B cell (primary cell): Measurements from ENCODE around the gene AXIN1. TPM values are rescaled to one million over a fixed set of nuclear protein-coding genes. Genes with fewer than 3 reads are reported as not detected.

ENCODE experiments used
- ATAC-seq: fragments of 200-7000 bp; cut with Tn5 transposase; one replicate; pipeline ENCODE4 v1.10.0; 2021; ENCODE audit warnings: low read depth, mild to moderate bottlenecking, moderate number of reproducible peaks, moderate library complexity
- CTCF ChIA-PET: fragments of 350-600 bp; sonication (Branson Sonifier 250); formaldehyde crosslinking; loops from one replicate; lab custom pipeline; 2021; ENCODE audit warnings: antibody characterized with exemption, inconsistent platforms; lab: Charles Lee
- POLR2A ChIA-PET: fragments of 350-600 bp; sonication (Branson Sonifier 250); formaldehyde crosslinking; loops from one replicate; lab custom pipeline; 2021; ENCODE audit warnings: antibody characterized with exemption; lab: Charles Lee
- DNase-seq: peaks from one replicate; pipeline ENCODE4 v3.0.0; 2013
- H2AFZ ChIP-seq: 2 replicates; pipeline ENCODE4 v1.6.1; 2012; ENCODE audit warnings: mild to moderate bottlenecking, low read depth, low read length; ENCODE audit not compliant: insufficient read depth, poor library complexity, severe bottlenecking
- H3K27ac ChIP-seq, 2 donors: 1 replicate in 1 of 2; 2 replicates in 1 of 2; pipeline ENCODE4 v1.5.1; 2012 to 2013; ENCODE audit warnings: low read length in 2 of 2, mild to moderate bottlenecking in 2 of 2, moderate library complexity in 1 of 2
- H3K27me3 ChIP-seq, 4 experiments: fragments of 200-600 bp in 1 of 4; sonication (generic) in 1 of 4; replicated peaks in 1 of 4; 1 replicate in 2 of 4; 2 replicates in 2 of 4; pipeline versions ENCODE4 v1.6.1 to v1.7.0; 2013 to 2016; ENCODE audit warnings: low read length in 3 of 4, mild to moderate bottlenecking in 2 of 4, mixed read lengths in 1 of 4, moderate library complexity in 1 of 4; ENCODE audit not compliant: insufficient read depth in 4 of 4, control insufficient read depth in 3 of 4; ENCODE audit errors: control extremely low read depth in 1 of 4
- H3K36me3 ChIP-seq, 2 experiments: replicated peaks in 1 of 2; 1 replicate in 1 of 2; 2 replicates in 1 of 2; pipeline versions ENCODE4 v1.6.1 to v1.7.1; 2013; ENCODE audit warnings: low read length in 1 of 2; ENCODE audit not compliant: insufficient read depth in 2 of 2, control insufficient read depth in 1 of 2; ENCODE audit errors: control extremely low read depth in 1 of 2, extremely low read depth in 1 of 2
- H3K4me1 ChIP-seq, 2 donors: fragments of 200-600 bp in 1 of 2; sonication (generic) in 1 of 2; 1 replicate in 1 of 2; 2 replicates in 1 of 2; pipeline versions ENCODE4 v1.5.1 to v1.6.1; 2013 to 2017; ENCODE audit warnings: low read length in 2 of 2; ENCODE audit not compliant: control insufficient read depth in 2 of 2, insufficient read depth in 2 of 2
- H3K4me2 ChIP-seq: replicated peaks from 2 replicates; pipeline ENCODE3; 2012; ENCODE audit warnings: mild to moderate bottlenecking, low read depth, low read length; ENCODE audit not compliant: poor library complexity, severe bottlenecking
- H3K4me3 ChIP-seq, 5 experiments: fragments of 200-600 bp in 1 of 5; sonication (generic) in 1 of 5; 1 replicate in 3 of 5; 2 replicates in 2 of 5; pipeline versions ENCODE4 v1.5.1 to v1.7.0; 2011 to 2016; ENCODE audit warnings: low read length in 4 of 5, mild to moderate bottlenecking in 4 of 5, low read depth in 2 of 5, control low read depth in 1 of 5, moderate library complexity in 1 of 5; ENCODE audit not compliant: insufficient read depth in 1 of 5; ENCODE audit errors: control extremely low read depth in 1 of 5, extremely low read depth in 1 of 5
- H3K79me2 ChIP-seq: fragments of 200-600 bp; sonication (generic); one replicate; pipeline ENCODE4 v1.6.0; 2016; ENCODE audit warnings: low read length; ENCODE audit not compliant: control insufficient read depth, insufficient read depth
- H3K9ac ChIP-seq: fragments of 200-600 bp; sonication (generic); 2 replicates; pipeline ENCODE4 v1.6.1; 2017; ENCODE audit warnings: mild to moderate bottlenecking, low read length, moderate library complexity
- H3K9me3 ChIP-seq, 3 donors: one replicate each; pipeline versions ENCODE4 v1.6.1 to v1.7.1; 2013; ENCODE audit warnings: low read length in 2 of 3; ENCODE audit not compliant: control insufficient read depth in 2 of 3, insufficient read depth in 1 of 3; ENCODE audit errors: control extremely low read depth in 1 of 3
- H4K20me1 ChIP-seq: 2 replicates; pipeline ENCODE4 v1.6.0; 2012; ENCODE audit warnings: mild to moderate bottlenecking, low read length; ENCODE audit not compliant: insufficient read depth, control insufficient read depth, poor library complexity, severe bottlenecking
- H3K27ac Mint-ChIP-seq: one replicate; pipeline ENCODE4 v1.8.0; 2021; ENCODE audit warnings: mixed read lengths
- H3K27me3 Mint-ChIP-seq: one replicate; pipeline ENCODE4 v1.8.0; 2021; ENCODE audit warnings: mixed read lengths
- H3K4me1 Mint-ChIP-seq: one replicate; pipeline ENCODE4 v1.8.0; 2021; ENCODE audit warnings: mixed read lengths
- H3K4me3 Mint-ChIP-seq: one replicate; pipeline ENCODE4 v1.8.0; 2021; ENCODE audit warnings: mixed read lengths
- H3K9me3 Mint-ChIP-seq: one replicate; pipeline ENCODE4 v1.8.0; 2022; ENCODE audit warnings: mixed read lengths; ENCODE audit not compliant: insufficient read depth
- CTCF ChIP-seq: fragments of 200-600 bp; IDR thresholded peaks from one replicate; pipeline ENCODE4 v1.8.0; 2022; ENCODE audit warnings: antibody characterized with exemption, mild to moderate bottlenecking
- EZH2 ChIP-seq: IDR thresholded peaks from 2 replicates; pipeline ENCODE4 v1.6.1; 2012; ENCODE audit warnings: borderline replicate concordance, low read depth, mild to moderate bottlenecking, moderate library complexity, low read length; ENCODE audit not compliant: insufficient read depth, poor library complexity, severe bottlenecking
- WGBS: methylation state at CpG from one replicate; pipeline ENCODE4 v1.1.5; 2013; ENCODE audit warnings: missing lambda C conversion rate; ENCODE audit not compliant: insufficient coverage; 5-methylcytosine and 5-hydroxymethylcytosine counted together
- intact Hi-C: fragments of 100-400 bp; cut with micrococcal nuclease; formaldehyde crosslinking; loops from one replicate; pipeline ENCODE4 v1.10.0; 2022
- polyA plus RNA-seq: library from polyadenylated mRNA; depleted of rRNA; stranded (reverse); fragments of >200 nt; gene quantifications from 2 replicates; pipeline ENCODE4 v1.2.3, GENCODE V29; 2012
- total RNA-seq, 2 donors: library from RNA; stranded (reverse); fragments of 120-200 nt in 1 of 2; gene quantifications; 1 replicate in 1 of 2; 2 replicates in 1 of 2; pipeline versions ENCODE4 v1.2.3 to v1.2.4, GENCODE V29; 2013 to 2022

The AXIN1 gene
- total and polyA plus RNA-seq, 2 donors (not counting 1 experiment from before 2014, with no cell fraction given): 39.0 to 40.8 TPM

DNA sequence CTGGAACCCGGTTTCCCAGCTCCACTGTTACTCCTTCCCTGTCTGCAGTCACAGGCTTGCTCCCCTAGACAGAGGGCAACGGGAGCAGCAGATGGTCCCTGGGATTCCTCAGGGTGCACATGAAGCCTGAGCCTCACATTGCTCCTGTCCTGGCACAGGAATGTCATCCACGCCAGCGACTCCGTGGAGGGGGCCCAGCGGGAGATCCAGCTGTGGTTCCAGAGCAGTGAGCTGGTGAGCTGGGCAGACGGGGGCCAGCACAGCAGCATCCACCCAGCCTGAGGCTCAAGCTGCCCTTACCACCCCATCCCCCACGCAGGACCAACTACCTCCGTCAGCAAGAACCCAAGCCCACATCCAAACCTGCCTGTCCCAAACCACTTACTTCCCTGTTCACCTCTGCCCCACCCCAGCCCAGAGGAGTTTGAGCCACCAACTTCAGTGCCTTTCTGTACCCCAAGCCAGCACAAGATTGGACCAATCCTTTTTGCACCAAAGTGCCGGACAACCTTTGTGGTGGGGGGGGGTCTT, 47.6 kb upstream of the AXIN1 start:
- POLR2A ChIA-PET: interaction anchor here (0.6 to 2.6 kb wide), 9 partner anchors 8 to 249 kb away, joined by 3 to 24 read pairs (median 8); partner anchors contain the start of genes AXIN1, METTL26, PGAP6 and RAB11FIP3
- Histone ChIP-seq H3K27ac (peak overlapping the region; percentile 78 to 90), H3K4me2 (peak overlapping the region; percentile 79), H3K4me3 (peak overlapping the region; percentile 57 to 94 (median 91)), H4K20me1 (peaks cover 7% of the 10 kb centered on the region), H3K9ac (peak overlapping the region; percentile 95), H3K36me3 (peaks cover 0 to 6% of the 10 kb centered on the region in 2 experiments), H2AFZ (peak overlapping the region; percentile 93), H3K4me1 (peaks cover 24 to 36% of the 10 kb centered on the region in 2 donors), H3K27me3 (no peaks in the 10 kb centered on the region), H3K79me2 (no peaks in the 10 kb centered on the region), H3K9me3 (peaks cover 0 to 3% (median 0%) of the 10 kb centered on the region in 3 donors)
- Mint-ChIP-seq H3K9me3 (no peaks in the 10 kb centered on the region), H3K4me1 (peaks cover 26% of the 10 kb centered on the region), H3K4me3 (peak overlapping the region; percentile 99), H3K27me3 (no peaks in the 10 kb centered on the region), H3K27ac (peak overlapping the region; percentile 100)
- CTCF ChIA-PET: interaction anchor here (0.6 to 2.8 kb wide), 6 partner anchors 7 to 91 kb away, joined by 3 to 19 read pairs (median 3); no protein-coding TSS in a partner anchor
- 62% methylated on average over 9 of the region's 10 CpGs for WGBS
- intact Hi-C loops: loop anchor here (1.0 to 5.0 kb wide), 3 partner anchors 17 to 1212 kb away; partner anchors contain the start of genes CRAMP1 and IFT140
- TF ChIP-seq CTCF (no peak), EZH2 (no peak)
- no peak for DNase-seq
- ATAC-seq: no peak
